Measurements from ENCODE around the gene JPH3. TPM values are rescaled to one million over a fixed set of nuclear protein-coding genes. Genes with fewer than 3 reads are reported as not detected.
"Not testable (repeated sequence)": the region's sequence is repeated elsewhere in the genome, so short reads cannot be mapped to it uniquely, and the experiment has no call there.

Gene JPH3
- polyA plus RNA-seq, 12 donors = 0.26 to 3.1 (median 0.44) TPM; not detected in 2

GRCh38 chr16:87681051-87681602 is 78.8 kb downstream of the JPH3 start:
- not testable (repeated sequence) for DNase-seq

- peak; percentile 54 for DNase-seq
Observed at GRCh38 chr16:87681981-87682570, 79.8 kb downstream of the JPH3 start.

- no peak for DNase-seq
Observed at GRCh38 chr16:87682852-87683399, 80.6 kb downstream of the JPH3 start.

GRCh38 chr16:87684106-87684677 is 81.9 kb downstream of the JPH3 start:
- DNase-seq = no peak

GRCh38 chr16:87684711-87685404 is 82.5 kb downstream of the JPH3 start:
- no peak for DNase-seq

- no peak for DNase-seq
Observed at GRCh38 chr16:87685405-87685755, 83.1 kb downstream of the JPH3 start.

- DNase-seq = no peak
Observed at GRCh38 chr16:87685766-87686165, 83.5 kb downstream of the JPH3 start.

GRCh38 chr16:87686697-87687096 is 84.4 kb downstream of the JPH3 start:
- DNase-seq = no peak

GRCh38 chr16:87687126-87687910 is 85.0 kb downstream of the JPH3 start:
- DNase-seq = peak; percentile 54

GRCh38 chr16:87687998-87688529 is 85.8 kb downstream of the JPH3 start:
- DNase-seq = no peak

- no peak for DNase-seq
Observed at GRCh38 chr16:87688876-87689815, 86.8 kb downstream of the JPH3 start.

- DNase-seq = no peak
Observed at GRCh38 chr16:87689956-87690465, 87.7 kb downstream of the JPH3 start.

- DNase-seq = no peak
Observed at GRCh38 chr16:87690911-87691685, 88.8 kb downstream of the JPH3 start.

GRCh38 chr16:87691686-87692079 is 89.4 kb downstream of the JPH3 start:
- no peak for DNase-seq

- no peak for DNase-seq
Observed at GRCh38 chr16:87692176-87692575, 89.9 kb downstream of the JPH3 start.

GRCh38 chr16:87692756-87693155 is 90.4 kb downstream of the JPH3 start:
- no peak for DNase-seq

- DNase-seq = no peak
Observed at GRCh38 chr16:87693827-87694226, 91.5 kb downstream of the JPH3 start.

GRCh38 chr16:87694441-87695125 is 92.3 kb downstream of the JPH3 start:
- DNase-seq = no peak

GRCh38 chr16:87695534-87695933 is 93.2 kb downstream of the JPH3 start:
- no peak for DNase-seq

Measured in muscle of arm (tissue), 12 donors.